Adrenal gland (tissue), 5 donors: ENCODE data around the gene AQP10.

Experiments
- POLR2A ChIP-seq, 2 donors: fragments of 450-650 bp; IDR thresholded peaks; one replicate each; pipeline ENCODE4 v1.6.1; 2017; ENCODE audit warnings: antibody characterized with exemption in 2 of 2, mild to moderate bottlenecking in 2 of 2, moderate library complexity in 1 of 2
- TF ChIP-seq, protein P1 (sequence below), 6 experiments: fragments of 450-650 bp in 4 of 6; fragments of 200-600 bp in 2 of 6; sonication (generic) in 1 of 6; IDR thresholded peaks; 1 replicate in 5 of 6; 2 replicates in 1 of 6; pipeline versions ENCODE4 v1.5.1 to v1.8.0; 2016 to 2021; ENCODE audit warnings: antibody characterized with exemption in 6 of 6, mild to moderate bottlenecking in 2 of 6, moderate library complexity in 1 of 6
- donor health status: DM: no; HTN: no; CAD: no.

DNA sequence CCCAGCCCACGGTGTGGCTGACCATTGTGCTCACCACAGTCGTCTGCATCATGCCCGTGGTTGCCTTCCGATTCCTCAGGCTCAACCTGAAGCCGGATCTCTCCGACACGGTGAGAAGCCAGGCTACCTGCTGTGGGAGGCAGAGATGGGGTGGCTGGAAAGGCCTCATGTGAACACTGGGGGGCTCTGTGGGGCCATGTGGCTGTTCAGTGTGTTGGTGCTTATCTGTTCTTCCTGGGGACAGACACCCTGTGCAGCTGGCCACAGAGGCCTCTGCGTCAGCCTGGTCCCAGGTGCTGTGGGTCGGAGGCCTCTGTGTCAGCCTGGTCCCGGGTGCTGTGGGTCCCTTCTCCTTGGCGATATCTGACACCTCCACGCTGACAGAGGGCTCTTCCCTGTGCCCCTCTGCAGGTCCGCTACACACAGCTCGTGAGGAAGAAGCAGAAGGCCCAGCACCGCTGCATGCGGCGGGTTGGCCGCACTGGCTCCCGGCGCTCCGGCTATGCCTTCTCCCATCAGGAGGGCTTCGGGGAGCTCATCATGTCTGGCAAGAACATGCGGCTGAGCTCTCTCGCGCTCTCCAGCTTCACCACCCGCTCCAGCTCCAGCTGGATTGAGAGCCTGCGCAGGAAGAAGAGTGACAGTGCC, 27.7 kb downstream of the AQP10 start:
- no peak for TF ChIP-seq POLR2A (IDR thresholded peaks at IDR 0.05)
- TF ChIP-seq, protein P1, sequence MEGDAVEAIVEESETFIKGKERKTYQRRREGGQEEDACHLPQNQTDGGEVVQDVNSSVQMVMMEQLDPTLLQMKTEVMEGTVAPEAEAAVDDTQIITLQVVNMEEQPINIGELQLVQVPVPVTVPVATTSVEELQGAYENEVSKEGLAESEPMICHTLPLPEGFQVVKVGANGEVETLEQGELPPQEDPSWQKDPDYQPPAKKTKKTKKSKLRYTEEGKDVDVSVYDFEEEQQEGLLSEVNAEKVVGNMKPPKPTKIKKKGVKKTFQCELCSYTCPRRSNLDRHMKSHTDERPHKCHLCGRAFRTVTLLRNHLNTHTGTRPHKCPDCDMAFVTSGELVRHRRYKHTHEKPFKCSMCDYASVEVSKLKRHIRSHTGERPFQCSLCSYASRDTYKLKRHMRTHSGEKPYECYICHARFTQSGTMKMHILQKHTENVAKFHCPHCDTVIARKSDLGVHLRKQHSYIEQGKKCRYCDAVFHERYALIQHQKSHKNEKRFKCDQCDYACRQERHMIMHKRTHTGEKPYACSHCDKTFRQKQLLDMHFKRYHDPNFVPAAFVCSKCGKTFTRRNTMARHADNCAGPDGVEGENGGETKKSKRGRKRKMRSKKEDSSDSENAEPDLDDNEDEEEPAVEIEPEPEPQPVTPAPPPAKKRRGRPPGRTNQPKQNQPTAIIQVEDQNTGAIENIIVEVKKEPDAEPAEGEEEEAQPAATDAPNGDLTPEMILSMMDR (IDR thresholded peaks at IDR 0.05), result no peak
